GM06990 (cell line): ENCODE results near the gene ARTN.

Source experiments
- DNase-seq: peaks from one replicate; pipeline ENCODE4 v3.0.0-alpha.2; 2011; ENCODE audit not compliant: insufficient read length; ENCODE audit errors: extremely low read depth
- H3K27me3 ChIP-seq: replicated peaks from 2 replicates; pipeline ENCODE4 v1.6.0; 2011; ENCODE audit warnings: low read length; ENCODE audit not compliant: control insufficient read depth, insufficient read depth
- H3K36me3 ChIP-seq: 2 replicates; pipeline ENCODE4 v1.5.1; 2011; ENCODE audit warnings: low read length; ENCODE audit not compliant: control insufficient read depth, insufficient read depth
- H3K4me3 ChIP-seq: replicated peaks from 2 replicates; pipeline ENCODE4 v1.5.1; 2011; ENCODE audit warnings: low read depth, mild to moderate bottlenecking, control low read depth, low read length
- TF ChIP-seq, protein P1 (sequence below): IDR thresholded peaks from 2 replicates; pipeline ENCODE4 v1.5.1; 2011; ENCODE audit warnings: low read length, control low read depth, mild to moderate bottlenecking, inconsistent platforms; ENCODE audit not compliant: insufficient read depth, poor library complexity, severe bottlenecking

Gene ARTN

DNA sequence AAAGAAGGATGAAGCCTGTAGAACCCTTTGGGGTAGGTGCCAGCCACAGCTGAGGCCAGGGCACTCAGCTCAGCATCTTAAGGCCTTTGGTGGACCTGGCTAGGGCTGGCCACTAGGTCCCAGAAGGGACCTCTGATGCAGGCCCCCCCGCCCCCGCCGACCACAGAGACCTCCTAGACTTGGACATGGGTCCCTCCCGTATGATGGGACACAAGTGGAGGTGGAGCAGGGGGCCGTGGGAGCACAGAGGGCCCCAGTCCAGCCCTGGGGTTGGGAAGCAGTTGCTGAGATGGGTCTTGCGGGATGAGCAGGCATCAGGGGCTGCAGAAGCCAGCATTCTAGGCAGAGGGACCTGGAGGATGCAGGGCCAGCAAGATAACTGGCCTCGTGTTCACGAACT lies 48.6 kb downstream of the ARTN start:
- TF ChIP-seq, protein P1, sequence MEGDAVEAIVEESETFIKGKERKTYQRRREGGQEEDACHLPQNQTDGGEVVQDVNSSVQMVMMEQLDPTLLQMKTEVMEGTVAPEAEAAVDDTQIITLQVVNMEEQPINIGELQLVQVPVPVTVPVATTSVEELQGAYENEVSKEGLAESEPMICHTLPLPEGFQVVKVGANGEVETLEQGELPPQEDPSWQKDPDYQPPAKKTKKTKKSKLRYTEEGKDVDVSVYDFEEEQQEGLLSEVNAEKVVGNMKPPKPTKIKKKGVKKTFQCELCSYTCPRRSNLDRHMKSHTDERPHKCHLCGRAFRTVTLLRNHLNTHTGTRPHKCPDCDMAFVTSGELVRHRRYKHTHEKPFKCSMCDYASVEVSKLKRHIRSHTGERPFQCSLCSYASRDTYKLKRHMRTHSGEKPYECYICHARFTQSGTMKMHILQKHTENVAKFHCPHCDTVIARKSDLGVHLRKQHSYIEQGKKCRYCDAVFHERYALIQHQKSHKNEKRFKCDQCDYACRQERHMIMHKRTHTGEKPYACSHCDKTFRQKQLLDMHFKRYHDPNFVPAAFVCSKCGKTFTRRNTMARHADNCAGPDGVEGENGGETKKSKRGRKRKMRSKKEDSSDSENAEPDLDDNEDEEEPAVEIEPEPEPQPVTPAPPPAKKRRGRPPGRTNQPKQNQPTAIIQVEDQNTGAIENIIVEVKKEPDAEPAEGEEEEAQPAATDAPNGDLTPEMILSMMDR, result no peak
- Histone ChIP-seq H3K36me3 (peaks cover 12% of the 10 kb centered on the region), H3K4me3 (no peak overlapping the region), H3K27me3 (no peaks in the 10 kb centered on the region)
- no peak for DNase-seq

DNA sequence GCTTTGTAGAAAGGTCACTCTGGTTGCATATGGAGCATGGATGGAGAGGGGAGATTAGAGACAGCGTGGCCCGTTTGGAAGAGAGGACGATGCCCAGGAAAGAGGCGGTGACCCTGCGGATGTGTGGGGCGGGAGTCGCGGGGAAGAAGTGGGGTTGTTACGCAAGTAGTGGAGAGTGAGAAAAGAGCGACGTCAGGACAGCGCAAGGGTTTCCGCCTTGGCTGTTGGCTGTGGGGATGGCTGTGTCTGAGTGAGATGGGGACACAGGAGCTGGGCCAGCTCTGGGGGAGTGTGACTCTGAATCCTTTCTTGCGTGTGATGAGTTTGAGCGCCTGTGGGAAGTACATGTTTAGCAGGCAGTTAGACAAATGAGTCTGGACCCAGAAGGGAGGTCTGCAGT lies 49.2 kb downstream of the ARTN start:
- DNase-seq, result no peak
- no peaks in the 10 kb centered on the region for H3K27me3 ChIP-seq
- TF ChIP-seq, protein P1, result no peak
- H3K4me3 ChIP-seq, result no peak overlapping the region
- H3K36me3 ChIP-seq, result peaks cover 10% of the 10 kb centered on the region

DNA sequence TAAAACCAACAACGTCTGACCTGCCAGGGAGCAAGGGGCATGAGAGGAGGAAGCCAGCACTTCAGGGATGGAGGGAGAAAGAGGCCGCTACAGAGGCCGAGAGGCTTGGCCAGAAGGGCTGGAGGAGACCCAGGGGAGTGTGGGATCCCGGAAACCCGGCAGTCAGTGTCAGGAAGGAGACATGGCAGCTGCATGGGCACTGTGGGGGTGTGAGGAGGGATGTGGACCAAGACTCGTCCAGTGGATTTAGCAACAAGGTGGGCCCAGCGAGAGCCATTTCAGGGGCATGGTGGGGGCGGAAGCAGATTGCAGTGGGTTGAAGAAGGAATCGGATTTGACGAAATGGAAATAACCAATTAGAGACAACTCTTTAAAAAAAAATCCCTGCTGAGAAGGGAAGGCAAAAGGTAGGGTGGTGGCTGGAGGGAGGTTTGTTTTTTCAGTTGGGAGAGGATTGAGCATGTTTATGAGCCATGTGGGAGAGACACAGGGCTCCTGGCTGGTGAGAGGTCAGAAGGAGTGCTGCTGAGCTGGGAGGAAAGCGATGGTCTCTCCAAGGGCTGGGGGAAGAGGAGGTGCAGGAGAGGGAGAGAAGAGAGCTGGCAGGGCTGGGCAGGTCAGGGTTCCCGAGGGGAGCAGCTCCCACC lies 49.8 kb downstream of the ARTN start:
- no peaks in the 10 kb centered on the region for H3K27me3 ChIP-seq
- TF ChIP-seq, protein P1, result no peak
- no peak for DNase-seq
- peaks cover 6% of the 10 kb centered on the region for H3K36me3 ChIP-seq
- H3K4me3 ChIP-seq, result no peak overlapping the region

DNA sequence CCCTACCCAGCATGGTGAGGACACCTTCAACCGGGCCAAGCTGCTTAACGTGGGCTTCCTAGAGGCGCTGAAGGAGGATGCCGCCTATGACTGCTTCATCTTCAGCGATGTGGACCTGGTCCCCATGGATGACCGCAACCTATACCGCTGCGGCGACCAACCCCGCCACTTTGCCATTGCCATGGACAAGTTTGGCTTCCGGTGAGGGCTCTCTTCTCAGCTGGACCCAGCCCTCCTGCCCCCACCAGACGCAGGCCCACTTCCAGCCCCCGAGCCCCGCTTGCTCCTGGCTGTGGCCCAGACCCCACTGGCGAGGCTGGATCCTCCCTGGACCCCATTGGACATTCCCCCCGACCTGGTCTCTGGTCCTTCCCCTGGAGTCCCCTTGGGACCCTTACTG lies 51.3 kb downstream of the ARTN start:
- H3K36me3 ChIP-seq, result peaks cover 6% of the 10 kb centered on the region

DNA sequence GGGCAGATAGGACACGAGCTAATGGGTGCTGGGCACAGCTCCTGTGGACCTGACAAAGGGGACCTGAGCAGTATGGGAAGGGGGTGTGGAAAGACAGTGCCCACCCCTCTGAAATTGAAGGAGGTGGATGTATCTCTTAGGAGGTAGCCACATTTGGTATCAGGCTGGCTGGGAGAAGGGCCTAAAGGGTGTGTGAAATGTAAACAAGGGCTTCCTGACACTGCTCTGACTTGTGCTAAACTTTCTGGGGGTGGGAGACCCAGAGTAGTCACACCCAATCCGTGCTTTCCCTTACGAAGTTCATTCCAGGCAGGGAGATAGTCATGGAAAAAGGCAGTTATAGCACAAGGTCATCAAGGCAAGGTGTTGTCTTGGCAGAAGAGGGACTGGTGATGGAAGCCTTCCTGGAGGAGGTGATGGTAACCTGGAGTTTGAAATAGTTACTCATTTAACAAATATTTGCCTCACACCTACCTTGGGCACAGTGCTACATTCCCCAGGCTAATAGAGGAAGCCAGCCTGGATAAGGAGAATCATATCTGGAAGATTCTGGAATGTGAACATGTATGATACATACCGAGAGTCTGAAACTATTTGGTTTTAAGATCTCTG lies 52.5 kb downstream of the ARTN start:
- Histone ChIP-seq H3K36me3 (peaks cover 6% of the 10 kb centered on the region), H3K4me3 (no peak overlapping the region), H3K27me3 (no peaks in the 10 kb centered on the region)
- DNase-seq, result no peak
- TF ChIP-seq, protein P1, result no peak

More for the DNA sequence above, 51.3 kb downstream of the ARTN start:
- TF ChIP-seq, protein P1, result no peak
- DNase-seq, result no peak
- Histone ChIP-seq H3K4me3 (no peak overlapping the region), H3K27me3 (no peaks in the 10 kb centered on the region)
